Stimulated activated CD8-positive, alpha-beta memory T cell treated with anti-CD3 and anti-CD28 coated beads, Interleukin-4, amount 100 ng/mL, for 48 hours (primary cell): ENCODE data around the gene TM9SF2.

Source experiments
- DNase-seq: peaks from one replicate; pipeline ENCODE4 v3.0.0-alpha.2; 2020

The TM9SF2 gene

GRCh38 chr13:99495466-99496183, 5.6 kb upstream of the TM9SF2 start:
- DNase-seq, result no peak

- peak; percentile 71 for DNase-seq
These were observed 4.8 kb upstream of the TM9SF2 start for GRCh38 chr13:99496184-99497142.

- peak; percentile 97 for DNase-seq
These were observed 2.8 kb upstream of the TM9SF2 start for GRCh38 chr13:99498171-99499161.

- DNase-seq, result no peak
These were observed 461 bp upstream of the TM9SF2 start for GRCh38 chr13:99500839-99501183.

- peak; percentile 48 for DNase-seq
These were observed 603 bp downstream of the TM9SF2 start for GRCh38 chr13:99501848-99502301.

GRCh38 chr13:99505814-99506269, 4.6 kb downstream of the TM9SF2 start:
- DNase-seq, result no peak

- DNase-seq, result no peak
These were observed 5.4 kb downstream of the TM9SF2 start for GRCh38 chr13:99506634-99507033.

GRCh38 chr13:99507054-99507453, 5.8 kb downstream of the TM9SF2 start:
- DNase-seq, result no peak

- DNase-seq, result no peak
These were observed 6.3 kb downstream of the TM9SF2 start for GRCh38 chr13:99507551-99507950.

DNA sequence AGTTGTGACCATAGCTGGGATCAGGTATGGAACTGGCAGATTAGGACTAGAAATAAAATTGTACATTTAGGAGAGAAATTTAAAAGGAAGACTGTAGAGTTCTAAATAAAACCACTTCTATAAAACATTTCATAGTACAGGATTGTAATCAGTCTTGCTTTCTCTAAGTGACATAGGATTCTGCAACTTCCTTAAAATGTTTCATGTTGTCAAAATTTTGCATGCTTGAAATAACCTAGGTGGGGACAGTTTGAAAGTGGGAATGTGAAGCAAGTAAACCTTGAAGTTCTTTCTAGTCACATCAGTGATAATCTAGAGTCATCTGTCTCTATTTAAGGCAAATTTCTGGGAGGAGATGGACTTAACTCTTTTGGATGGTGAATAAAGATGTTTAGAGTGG, 6.7 kb downstream of the TM9SF2 start:
- no peak for DNase-seq

GRCh38 chr13:99509479-99509878, 8.2 kb downstream of the TM9SF2 start:
- DNase-seq, result no peak

- DNase-seq, result no peak
These were observed 13.5 kb downstream of the TM9SF2 start for GRCh38 chr13:99514801-99515200.

DNA sequence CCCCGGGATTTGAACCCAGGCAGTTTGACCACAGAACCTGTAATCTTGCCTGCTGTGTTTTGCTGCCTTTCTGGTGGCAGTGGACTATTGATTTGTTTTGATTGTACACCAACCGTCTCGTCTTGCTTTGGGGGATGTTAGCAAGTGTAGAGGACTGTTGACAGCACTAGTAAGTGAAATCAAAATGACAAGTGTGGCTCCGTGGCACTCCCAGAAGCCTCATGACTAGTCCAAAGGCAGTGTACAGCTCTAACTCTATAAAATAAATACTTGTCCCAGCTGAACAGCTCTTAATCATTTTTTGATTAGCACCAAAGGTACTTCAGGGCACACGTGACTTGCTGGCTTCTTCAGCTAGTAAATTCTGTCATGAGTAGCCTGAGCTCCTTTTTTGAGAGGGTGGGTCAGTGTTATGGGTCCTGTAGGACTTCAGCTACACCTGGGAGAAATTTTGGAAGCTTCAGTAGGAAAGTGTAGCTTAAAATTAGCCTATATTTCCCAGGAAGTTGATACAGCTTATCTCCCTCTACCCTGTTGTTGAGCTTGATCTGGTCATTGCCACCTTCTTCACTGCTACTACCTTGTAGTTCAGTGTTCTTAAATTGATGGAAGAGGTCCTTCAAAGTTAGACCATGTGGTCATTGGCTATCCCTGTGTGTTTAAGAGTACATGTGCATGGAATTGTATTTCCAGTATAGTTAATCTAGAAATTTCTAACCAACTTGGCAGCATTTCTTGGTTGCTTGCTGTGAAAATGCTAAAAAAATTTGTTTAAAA, 15.1 kb downstream of the TM9SF2 start:
- DNase-seq, result no peak

GRCh38 chr13:99517577-99517976, 16.3 kb downstream of the TM9SF2 start:
- no peak for DNase-seq

GRCh38 chr13:99517984-99518383, 16.7 kb downstream of the TM9SF2 start:
- no peak for DNase-seq

DNA sequence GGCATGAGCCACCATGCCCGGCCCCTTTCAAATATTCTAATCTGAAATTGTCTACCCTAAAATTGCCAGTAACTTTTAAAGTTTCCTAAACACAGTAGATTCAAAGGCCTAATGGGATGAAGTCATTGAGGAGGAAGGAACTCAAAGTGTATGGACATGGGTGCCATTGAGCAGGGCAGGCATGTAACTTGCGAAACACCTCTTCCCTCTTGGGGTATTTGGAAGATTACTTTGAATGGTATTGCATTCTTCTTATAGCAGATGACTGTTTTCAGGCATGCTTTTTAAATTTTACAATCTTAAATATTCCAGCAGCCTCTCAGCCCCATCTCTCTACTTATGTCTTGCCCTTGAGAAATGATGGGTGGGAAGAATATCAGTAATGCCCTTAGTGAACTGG, 21.0 kb downstream of the TM9SF2 start:
- DNase-seq, result no peak

GRCh38 chr13:99523838-99524237, 22.6 kb downstream of the TM9SF2 start:
- DNase-seq, result no peak

DNA sequence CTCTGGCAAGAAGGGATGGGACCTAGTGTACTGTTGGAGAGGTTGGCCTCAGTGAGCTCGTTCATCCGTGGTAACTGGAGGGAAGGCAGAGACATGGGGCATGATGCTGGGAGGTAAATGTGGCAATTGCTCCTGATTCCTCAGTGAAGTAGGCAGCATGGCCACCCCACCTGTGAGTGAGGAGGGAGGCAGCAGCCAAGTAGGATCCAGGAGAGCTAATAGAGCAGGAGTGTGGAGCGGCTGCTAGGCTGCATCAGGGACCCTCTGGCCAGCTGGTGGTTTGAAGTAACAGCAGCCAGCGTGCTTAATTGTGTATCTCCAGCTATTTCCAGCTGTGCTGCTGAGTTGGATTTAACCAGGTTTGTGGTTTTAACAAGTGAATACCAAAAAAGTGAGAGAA, 24.7 kb downstream of the TM9SF2 start:
- no peak for DNase-seq

DNA sequence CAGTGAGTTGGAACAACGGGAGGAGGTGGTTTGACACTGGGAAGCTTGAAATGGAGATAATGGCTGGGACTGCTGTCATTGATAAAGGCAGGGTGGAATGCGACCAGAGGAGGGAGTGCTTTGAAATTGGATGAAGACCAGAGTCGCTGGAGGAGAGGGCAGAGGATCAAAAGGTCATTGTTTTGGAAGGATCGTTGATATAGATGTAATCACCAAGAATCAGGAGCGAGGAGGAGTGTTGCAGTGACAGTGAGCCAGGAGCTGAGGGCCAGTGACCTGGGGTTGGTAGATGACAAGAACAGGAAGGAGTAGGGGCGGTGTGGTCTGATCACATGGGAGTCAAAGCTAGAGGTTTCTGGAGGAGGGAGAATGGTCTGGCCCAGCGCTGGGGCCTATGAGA, 25.3 kb downstream of the TM9SF2 start:
- no peak for DNase-seq

DNA sequence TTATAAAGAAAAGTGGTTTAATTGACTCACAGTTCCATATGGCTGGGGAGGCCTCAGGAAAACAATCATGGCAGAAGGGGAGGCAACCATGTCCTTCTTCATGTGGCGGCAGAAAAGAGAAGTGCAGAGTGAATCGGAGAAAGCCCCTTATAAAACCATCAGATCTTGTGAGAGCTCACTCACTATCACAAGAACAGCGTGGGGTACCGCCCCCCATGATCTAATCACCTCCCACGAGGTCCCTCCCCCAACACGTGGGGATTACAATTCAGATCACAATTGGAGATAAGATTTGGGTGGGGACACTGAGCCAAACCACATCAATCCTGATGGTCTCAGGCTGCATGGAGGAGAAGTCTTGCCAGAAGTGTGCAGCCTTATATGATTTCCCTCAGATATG, 26.0 kb downstream of the TM9SF2 start:
- DNase-seq, result no peak

- DNase-seq, result no peak
These were observed 27.3 kb downstream of the TM9SF2 start for GRCh38 chr13:99528547-99528946.

- DNase-seq, result no peak
These were observed 34.8 kb downstream of the TM9SF2 start for GRCh38 chr13:99536023-99536422.
